ENCODE results near the gene PPP1R7. TPM values are rescaled to one million over a fixed set of nuclear protein-coding genes. Genes with fewer than 3 reads are reported as not detected.

PPP1R7 gene
- total RNA-seq, 1 experiment from 2014 or later, result 65.4 TPM

DNA sequence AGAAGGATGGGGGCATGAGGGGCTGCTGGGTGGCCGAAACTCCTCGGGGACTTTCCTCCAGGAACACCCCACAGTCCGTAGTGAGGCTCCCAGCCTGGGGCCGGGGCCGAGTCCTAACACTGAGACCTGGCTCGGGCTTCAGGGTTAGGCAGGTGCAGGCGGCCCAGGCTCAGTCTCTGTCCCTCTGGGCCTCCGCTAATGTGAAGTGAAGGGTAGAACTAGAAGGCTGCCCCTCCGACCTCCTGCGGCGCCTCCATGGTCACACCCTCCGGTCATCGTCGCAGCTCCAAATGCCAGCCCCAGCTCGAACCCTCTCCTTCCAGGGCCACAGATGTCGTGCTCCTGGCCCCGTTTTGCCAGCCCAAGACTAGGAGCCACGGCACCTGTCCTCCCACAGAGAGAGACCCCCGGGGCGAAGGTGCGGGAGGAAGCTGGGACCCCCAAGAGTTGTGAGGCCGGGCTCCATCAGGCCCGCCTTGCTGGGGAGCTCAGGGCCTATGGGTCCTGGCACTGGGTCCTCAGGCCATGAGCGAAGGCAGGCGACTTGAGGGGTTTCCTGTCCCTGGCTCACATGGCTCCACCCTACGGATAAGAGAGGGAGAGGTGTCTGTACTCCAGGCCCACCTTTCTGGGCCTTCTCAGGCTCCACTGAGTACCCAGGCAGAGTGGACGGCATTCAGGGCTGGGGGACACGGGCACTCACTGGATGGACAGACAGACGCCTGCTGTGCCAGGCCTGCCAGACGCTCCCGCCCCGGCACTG, 39.0 kb downstream of the PPP1R7 start:
- Mint-ChIP-seq H3K36me3 (ENCODE audit: insufficient read depth, unreplicated experiment) (peaks cover 7% of the 10 kb centered on the region), H3K4me1 (ENCODE audit: low read depth, unreplicated experiment) (no peaks in the 10 kb centered on the region), H3K27me3 (ENCODE audit: unreplicated experiment) (peaks cover 54% of the 10 kb centered on the region), H3K9me3 (ENCODE audit: low read depth, unreplicated experiment) (no peaks in the 10 kb centered on the region), H3K4me3 (ENCODE audit: low read depth, unreplicated experiment) (no peak overlapping the region), H3K27ac (ENCODE audit: unreplicated experiment) (no peak overlapping the region)
- BruUV-seq (replicated peaks), result no TSS peak
- intact Hi-C loops (cut with micrococcal nuclease; ENCODE audit: unreplicated experiment), result no loop called here
- CTCF ChIA-PET, result no interaction called here
- TF ChIP-seq CTCF (IDR thresholded peaks at IDR 0.05; ENCODE audit: unreplicated experiment), result no peak
- DNase-seq, result no peak

DNA sequence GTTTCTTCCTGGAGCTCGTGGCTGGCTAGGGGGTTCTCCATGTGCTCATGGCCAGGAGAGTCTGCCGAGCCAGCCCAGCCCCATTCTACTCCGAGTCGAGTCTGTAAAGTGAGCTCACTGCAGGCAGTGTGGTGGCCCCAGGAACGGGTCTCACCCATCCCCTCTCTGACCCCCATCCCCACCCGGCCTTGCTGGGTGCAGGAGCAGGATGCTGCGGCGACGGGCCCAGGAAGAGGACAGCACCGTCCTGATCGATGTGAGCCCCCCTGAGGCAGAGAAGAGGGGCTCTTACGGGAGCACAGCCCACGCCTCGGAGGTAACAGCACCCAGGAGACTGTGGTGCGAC, 39.6 kb downstream of the PPP1R7 start:
- intact Hi-C loops (cut with micrococcal nuclease; ENCODE audit: unreplicated experiment), result no loop called here

DNA sequence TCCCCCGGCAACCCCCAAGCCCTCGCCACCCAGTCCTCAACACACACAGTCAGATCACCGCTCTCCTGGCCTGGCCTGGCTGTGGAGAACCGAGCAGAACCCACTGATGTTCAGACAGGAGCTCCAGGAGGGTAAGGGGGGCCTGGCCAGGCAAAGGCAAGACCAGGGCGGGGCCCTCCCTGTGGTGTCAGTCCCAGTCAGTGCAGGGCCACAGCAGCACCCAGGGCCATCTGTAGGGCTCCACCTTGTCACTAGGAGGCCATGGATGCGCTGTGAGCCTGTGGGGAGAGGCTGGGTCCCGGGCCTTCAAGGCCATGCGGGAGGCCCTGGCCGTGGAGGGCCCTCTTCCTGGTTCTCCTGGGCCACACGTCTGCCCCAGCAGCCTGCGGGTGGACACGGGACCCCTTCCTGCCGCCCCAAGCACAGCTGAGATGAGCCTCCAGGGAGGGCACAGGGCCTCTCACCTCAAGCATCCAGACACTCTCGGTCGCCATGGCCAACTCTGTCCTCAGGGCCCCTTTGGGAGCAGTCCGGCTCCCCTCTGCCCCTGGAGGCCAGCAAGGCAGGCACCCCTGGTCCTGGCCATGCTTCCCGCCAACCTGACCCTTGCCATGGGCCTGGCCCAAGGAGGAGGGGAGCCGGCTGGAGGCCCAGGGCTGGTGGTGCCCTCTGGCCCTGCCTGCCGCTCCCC, 40.2 kb downstream of the PPP1R7 start:
- no peak for DNase-seq

More for the DNA sequence above, 39.6 kb downstream of the PPP1R7 start:
- CTCF ChIA-PET, result no interaction called here
- Mint-ChIP-seq H3K9me3 (ENCODE audit: low read depth, unreplicated experiment) (no peaks in the 10 kb centered on the region), H3K27me3 (ENCODE audit: unreplicated experiment) (peaks cover 57% of the 10 kb centered on the region), H3K36me3 (ENCODE audit: insufficient read depth, unreplicated experiment) (peaks cover 1% of the 10 kb centered on the region), H3K4me3 (ENCODE audit: low read depth, unreplicated experiment) (no peak overlapping the region), H3K4me1 (ENCODE audit: low read depth, unreplicated experiment) (no peaks in the 10 kb centered on the region), H3K27ac (ENCODE audit: unreplicated experiment) (no peak overlapping the region)
- no TSS peak for BruUV-seq (replicated peaks)
- TF ChIP-seq CTCF (IDR thresholded peaks at IDR 0.05; ENCODE audit: unreplicated experiment), result no peak
- no peak for DNase-seq

GRCh38 chr2:241191081-241191480, 40.8 kb downstream of the PPP1R7 start:
- H3K4me1 Mint-ChIP-seq (ENCODE audit: low read depth, unreplicated experiment), result no peaks in the 10 kb centered on the region
- peaks cover 70% of the 10 kb centered on the region for H3K27me3 Mint-ChIP-seq (ENCODE audit: unreplicated experiment)
- no TSS peak for BruUV-seq (replicated peaks)
- H3K36me3 Mint-ChIP-seq (ENCODE audit: insufficient read depth, unreplicated experiment), result no peaks in the 10 kb centered on the region
- DNase-seq, result no peak
- no peak overlapping the region for H3K27ac Mint-ChIP-seq (ENCODE audit: unreplicated experiment)
- CTCF ChIA-PET, result no interaction called here
- no peak overlapping the region for H3K4me3 Mint-ChIP-seq (ENCODE audit: low read depth, unreplicated experiment)
- no peak for TF ChIP-seq CTCF (IDR thresholded peaks at IDR 0.05; ENCODE audit: unreplicated experiment)
- H3K9me3 Mint-ChIP-seq (ENCODE audit: low read depth, unreplicated experiment), result no peaks in the 10 kb centered on the region
- intact Hi-C loops (cut with micrococcal nuclease; ENCODE audit: unreplicated experiment), result no loop called here

More for the DNA sequence above, 40.2 kb downstream of the PPP1R7 start:
- H3K9me3 Mint-ChIP-seq (ENCODE audit: low read depth, unreplicated experiment), result no peaks in the 10 kb centered on the region
- H3K4me3 Mint-ChIP-seq (ENCODE audit: low read depth, unreplicated experiment), result no peak overlapping the region
- peaks cover 63% of the 10 kb centered on the region for H3K27me3 Mint-ChIP-seq (ENCODE audit: unreplicated experiment)
- no peaks in the 10 kb centered on the region for H3K36me3 Mint-ChIP-seq (ENCODE audit: insufficient read depth, unreplicated experiment)
- no peak overlapping the region for H3K27ac Mint-ChIP-seq (ENCODE audit: unreplicated experiment)
- intact Hi-C loops (cut with micrococcal nuclease; ENCODE audit: unreplicated experiment), result no loop called here
- no peak for TF ChIP-seq CTCF (IDR thresholded peaks at IDR 0.05; ENCODE audit: unreplicated experiment)
- no TSS peak for BruUV-seq (replicated peaks)
- H3K4me1 Mint-ChIP-seq (ENCODE audit: low read depth, unreplicated experiment), result no peaks in the 10 kb centered on the region
- CTCF ChIA-PET, result no interaction called here
